SU-DHL-6 (cell line): ENCODE measurements around the gene DENND6B.

Source experiments
- EZH2phosphoT487 ChIP-seq: fragments of 200-600 bp; sonication (generic), shearing (Covaris generic); conservative IDR thresholded peaks from 2 replicates; pipeline ENCODE4 v1.6.1; 2018; ENCODE audit warnings: mild to moderate bottlenecking, antibody characterized with exemption, low read length, moderate library complexity, mixed read lengths
- TF ChIP-seq, protein P1 (sequence below): fragments of 200-600 bp; sonication (generic); IDR thresholded peaks from one replicate; pipeline ENCODE4 v1.5.1; 2017; ENCODE audit warnings: antibody characterized with exemption, mild to moderate bottlenecking, low read length, moderate library complexity; ENCODE audit not compliant: insufficient read depth, poor library complexity, severe bottlenecking

DNA sequence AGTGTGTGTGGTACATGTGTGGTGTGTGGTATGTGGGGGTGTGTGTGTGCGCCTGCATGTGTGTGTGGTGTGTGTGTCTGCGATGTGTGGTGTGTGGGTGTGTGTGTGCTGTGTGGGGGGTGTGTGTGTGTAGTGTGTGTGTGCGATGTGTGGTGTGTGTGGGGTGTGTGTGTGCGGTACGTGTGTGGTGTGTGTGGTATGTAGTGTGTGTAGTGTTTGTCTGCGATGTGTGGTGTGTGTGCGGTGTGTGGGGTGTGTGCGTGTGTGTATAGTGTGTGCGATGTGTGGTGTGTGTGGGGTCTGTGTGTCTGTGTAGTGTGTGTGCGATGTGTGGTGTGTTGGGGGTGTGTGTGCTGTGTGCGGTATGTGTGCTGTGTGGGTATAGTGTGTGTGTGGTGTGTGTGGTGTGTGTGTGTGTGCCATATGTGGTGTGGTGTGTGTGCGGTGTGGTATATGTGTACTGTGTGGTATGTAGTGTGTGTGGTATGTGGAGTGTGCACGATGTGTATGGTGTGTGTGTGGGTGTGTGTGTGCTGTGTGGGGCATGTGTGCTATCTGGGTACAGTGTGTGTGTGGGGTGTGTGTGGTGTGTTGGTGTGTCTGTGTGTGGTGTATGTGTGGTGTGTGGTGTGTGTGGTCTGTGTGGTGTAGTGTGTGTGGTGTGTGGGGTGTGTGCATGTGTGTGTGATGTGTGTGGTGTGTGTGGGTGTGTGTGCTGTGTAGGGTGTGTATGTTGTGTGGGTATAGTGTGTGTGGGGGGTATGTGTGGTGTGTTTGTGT lies 10.6 kb upstream of the DENND6B start:
- TF ChIP-seq, protein P1, sequence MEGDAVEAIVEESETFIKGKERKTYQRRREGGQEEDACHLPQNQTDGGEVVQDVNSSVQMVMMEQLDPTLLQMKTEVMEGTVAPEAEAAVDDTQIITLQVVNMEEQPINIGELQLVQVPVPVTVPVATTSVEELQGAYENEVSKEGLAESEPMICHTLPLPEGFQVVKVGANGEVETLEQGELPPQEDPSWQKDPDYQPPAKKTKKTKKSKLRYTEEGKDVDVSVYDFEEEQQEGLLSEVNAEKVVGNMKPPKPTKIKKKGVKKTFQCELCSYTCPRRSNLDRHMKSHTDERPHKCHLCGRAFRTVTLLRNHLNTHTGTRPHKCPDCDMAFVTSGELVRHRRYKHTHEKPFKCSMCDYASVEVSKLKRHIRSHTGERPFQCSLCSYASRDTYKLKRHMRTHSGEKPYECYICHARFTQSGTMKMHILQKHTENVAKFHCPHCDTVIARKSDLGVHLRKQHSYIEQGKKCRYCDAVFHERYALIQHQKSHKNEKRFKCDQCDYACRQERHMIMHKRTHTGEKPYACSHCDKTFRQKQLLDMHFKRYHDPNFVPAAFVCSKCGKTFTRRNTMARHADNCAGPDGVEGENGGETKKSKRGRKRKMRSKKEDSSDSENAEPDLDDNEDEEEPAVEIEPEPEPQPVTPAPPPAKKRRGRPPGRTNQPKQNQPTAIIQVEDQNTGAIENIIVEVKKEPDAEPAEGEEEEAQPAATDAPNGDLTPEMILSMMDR: no peak
- no peak for TF ChIP-seq EZH2phosphoT487
